GM18907 (cell line): ENCODE measurements around the gene SLC22A4.

Experiments used
- ATAC-seq: cut with Tn5 transposase; IDR thresholded peaks from one replicate; pipeline ENCODE4 v1.9.1; 2021; ENCODE audit warnings: mild to moderate bottlenecking, moderate library complexity; ENCODE audit not compliant: unreplicated experiment

SLC22A4 gene

GRCh38 chr5:132298298-132299212 lies 4.4 kb downstream of the SLC22A4 start:
- no peak for ATAC-seq

- no peak for ATAC-seq
These were observed 5.7 kb downstream of the SLC22A4 start for GRCh38 chr5:132299917-132300316.

- ATAC-seq, result no peak
These were observed 6.6 kb downstream of the SLC22A4 start for GRCh38 chr5:132300577-132301343.

GRCh38 chr5:132301344-132302271 lies 7.4 kb downstream of the SLC22A4 start:
- ATAC-seq, result no peak

GRCh38 chr5:132302413-132302812 lies 8.2 kb downstream of the SLC22A4 start:
- no peak for ATAC-seq

GRCh38 chr5:132303589-132303988 lies 9.4 kb downstream of the SLC22A4 start:
- ATAC-seq, result no peak

GRCh38 chr5:132305420-132305819 lies 11.2 kb downstream of the SLC22A4 start:
- no peak for ATAC-seq

- no peak for ATAC-seq
These were observed 14.5 kb downstream of the SLC22A4 start for GRCh38 chr5:132308701-132309100.

GRCh38 chr5:132309679-132310078 lies 15.5 kb downstream of the SLC22A4 start:
- no peak for ATAC-seq

GRCh38 chr5:132310141-132310834 lies 16.1 kb downstream of the SLC22A4 start:
- no peak for ATAC-seq

GRCh38 chr5:132313366-132313765 lies 19.2 kb downstream of the SLC22A4 start:
- no peak for ATAC-seq

GRCh38 chr5:132313961-132314432 lies 19.8 kb downstream of the SLC22A4 start:
- ATAC-seq, result no peak

- no peak for ATAC-seq
These were observed 21.4 kb downstream of the SLC22A4 start for GRCh38 chr5:132315529-132316067.

- ATAC-seq, result no peak
These were observed 25.8 kb downstream of the SLC22A4 start for GRCh38 chr5:132319975-132320374.

GRCh38 chr5:132321109-132321721 lies 27.0 kb downstream of the SLC22A4 start:
- no peak for ATAC-seq

GRCh38 chr5:132322266-132322665 lies 28.1 kb downstream of the SLC22A4 start:
- no peak for ATAC-seq

- ATAC-seq, result no peak
These were observed 29.0 kb downstream of the SLC22A4 start for GRCh38 chr5:132323202-132323601.

- ATAC-seq, result no peak
These were observed 31.5 kb downstream of the SLC22A4 start for GRCh38 chr5:132325691-132326090.

GRCh38 chr5:132327252-132327955 lies 33.2 kb downstream of the SLC22A4 start:
- ATAC-seq, result no peak
